Stomach (tissue), 4 donors: ENCODE results near the gene CSMD2.

Source experiments
- POLR2A ChIP-seq, 4 donors: fragments of 450-650 bp; IDR thresholded peaks; one replicate each; pipeline ENCODE4 v1.6.1; 2016; ENCODE audit warnings: antibody characterized with exemption in 4 of 4, control low read depth in 2 of 4, mild to moderate bottlenecking in 1 of 4, moderate library complexity in 1 of 4
- TF ChIP-seq, protein P1 (sequence below), 7 experiments: fragments of 450-650 bp in 4 of 7; fragments of 200-600 bp in 3 of 7; sonication (generic) in 3 of 7; IDR thresholded peaks; one replicate each; pipeline ENCODE4 v1.5.1; 2016 to 2019; ENCODE audit warnings: antibody characterized with exemption in 7 of 7, control low read depth in 2 of 7, mild to moderate bottlenecking in 1 of 7

GRCh38 chr1:34019741-34020552 lies 145.1 kb downstream of the CSMD2 start:
- TF ChIP-seq, protein P1, sequence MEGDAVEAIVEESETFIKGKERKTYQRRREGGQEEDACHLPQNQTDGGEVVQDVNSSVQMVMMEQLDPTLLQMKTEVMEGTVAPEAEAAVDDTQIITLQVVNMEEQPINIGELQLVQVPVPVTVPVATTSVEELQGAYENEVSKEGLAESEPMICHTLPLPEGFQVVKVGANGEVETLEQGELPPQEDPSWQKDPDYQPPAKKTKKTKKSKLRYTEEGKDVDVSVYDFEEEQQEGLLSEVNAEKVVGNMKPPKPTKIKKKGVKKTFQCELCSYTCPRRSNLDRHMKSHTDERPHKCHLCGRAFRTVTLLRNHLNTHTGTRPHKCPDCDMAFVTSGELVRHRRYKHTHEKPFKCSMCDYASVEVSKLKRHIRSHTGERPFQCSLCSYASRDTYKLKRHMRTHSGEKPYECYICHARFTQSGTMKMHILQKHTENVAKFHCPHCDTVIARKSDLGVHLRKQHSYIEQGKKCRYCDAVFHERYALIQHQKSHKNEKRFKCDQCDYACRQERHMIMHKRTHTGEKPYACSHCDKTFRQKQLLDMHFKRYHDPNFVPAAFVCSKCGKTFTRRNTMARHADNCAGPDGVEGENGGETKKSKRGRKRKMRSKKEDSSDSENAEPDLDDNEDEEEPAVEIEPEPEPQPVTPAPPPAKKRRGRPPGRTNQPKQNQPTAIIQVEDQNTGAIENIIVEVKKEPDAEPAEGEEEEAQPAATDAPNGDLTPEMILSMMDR (IDR thresholded peaks at IDR 0.05): no peak
- no peak for TF ChIP-seq POLR2A (IDR thresholded peaks at IDR 0.05)
